ENCODE measurements around the gene FSTL4.

- no peak for TF ChIP-seq EZH2 (IDR thresholded peaks at IDR 0.05; ENCODE audit: low read depth, unreplicated experiment)
- no peak for TF ChIP-seq CTCF (conservative IDR thresholded peaks at IDR 0.05; ENCODE audit: low read depth in 2 of 2)
- TF ChIP-seq, protein P1, sequence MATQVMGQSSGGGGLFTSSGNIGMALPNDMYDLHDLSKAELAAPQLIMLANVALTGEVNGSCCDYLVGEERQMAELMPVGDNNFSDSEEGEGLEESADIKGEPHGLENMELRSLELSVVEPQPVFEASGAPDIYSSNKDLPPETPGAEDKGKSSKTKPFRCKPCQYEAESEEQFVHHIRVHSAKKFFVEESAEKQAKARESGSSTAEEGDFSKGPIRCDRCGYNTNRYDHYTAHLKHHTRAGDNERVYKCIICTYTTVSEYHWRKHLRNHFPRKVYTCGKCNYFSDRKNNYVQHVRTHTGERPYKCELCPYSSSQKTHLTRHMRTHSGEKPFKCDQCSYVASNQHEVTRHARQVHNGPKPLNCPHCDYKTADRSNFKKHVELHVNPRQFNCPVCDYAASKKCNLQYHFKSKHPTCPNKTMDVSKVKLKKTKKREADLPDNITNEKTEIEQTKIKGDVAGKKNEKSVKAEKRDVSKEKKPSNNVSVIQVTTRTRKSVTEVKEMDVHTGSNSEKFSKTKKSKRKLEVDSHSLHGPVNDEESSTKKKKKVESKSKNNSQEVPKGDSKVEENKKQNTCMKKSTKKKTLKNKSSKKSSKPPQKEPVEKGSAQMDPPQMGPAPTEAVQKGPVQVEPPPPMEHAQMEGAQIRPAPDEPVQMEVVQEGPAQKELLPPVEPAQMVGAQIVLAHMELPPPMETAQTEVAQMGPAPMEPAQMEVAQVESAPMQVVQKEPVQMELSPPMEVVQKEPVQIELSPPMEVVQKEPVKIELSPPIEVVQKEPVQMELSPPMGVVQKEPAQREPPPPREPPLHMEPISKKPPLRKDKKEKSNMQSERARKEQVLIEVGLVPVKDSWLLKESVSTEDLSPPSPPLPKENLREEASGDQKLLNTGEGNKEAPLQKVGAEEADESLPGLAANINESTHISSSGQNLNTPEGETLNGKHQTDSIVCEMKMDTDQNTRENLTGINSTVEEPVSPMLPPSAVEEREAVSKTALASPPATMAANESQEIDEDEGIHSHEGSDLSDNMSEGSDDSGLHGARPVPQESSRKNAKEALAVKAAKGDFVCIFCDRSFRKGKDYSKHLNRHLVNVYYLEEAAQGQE (IDR thresholded peaks at IDR 0.05; ENCODE audit: unreplicated experiment): no peak
- TF ChIP-seq EZH2phosphoT487 (IDR thresholded peaks at IDR 0.05; ENCODE audit: unreplicated experiment): no peak
These were observed 16.3 kb downstream of the FSTL4 start for GRCh38 chr5:133596049-133596448.
